Endodermal cell (in vitro differentiated cells): Measurements from ENCODE around the gene WDR27. TPM values are rescaled to one million over a fixed set of nuclear protein-coding genes. Genes with fewer than 3 reads are reported as not detected.

Experiments
- DNase-seq: peaks from one replicate; pipeline ENCODE4 v3.0.0-alpha.2; 2017
- H3K27ac ChIP-seq: 2 replicates; pipeline ENCODE4 v1.5.1; 2013; ENCODE audit warnings: mild to moderate bottlenecking, low read depth, low read length, moderate library complexity
- H3K27me3 ChIP-seq: 2 replicates; pipeline ENCODE4 v1.6.1; 2013; ENCODE audit warnings: mild to moderate bottlenecking, low read length, moderate library complexity; ENCODE audit not compliant: insufficient read depth, control insufficient read depth, poor library complexity, severe bottlenecking
- H3K36me3 ChIP-seq: 2 replicates; pipeline ENCODE4 v1.7.0; 2013; ENCODE audit warnings: mild to moderate bottlenecking, low read length, moderate library complexity; ENCODE audit not compliant: control insufficient read depth, insufficient read depth
- H3K4me1 ChIP-seq: one replicate; pipeline ENCODE4 v1.7.0; 2013; ENCODE audit warnings: low read length; ENCODE audit not compliant: control insufficient read depth, insufficient read depth
- H3K4me3 ChIP-seq: 2 replicates; pipeline ENCODE4 v1.5.1; 2013; ENCODE audit warnings: mild to moderate bottlenecking, low read length, moderate library complexity
- H3K9ac ChIP-seq: 2 replicates; pipeline ENCODE4 v1.6.1; 2013; ENCODE audit warnings: mild to moderate bottlenecking, low read length, moderate library complexity; ENCODE audit not compliant: poor library complexity, severe bottlenecking; ENCODE audit errors: extremely low read depth
- H3K9me3 ChIP-seq: 2 replicates; pipeline ENCODE4 v1.6.1; 2013; ENCODE audit warnings: mild to moderate bottlenecking, low read length, moderate library complexity; ENCODE audit not compliant: control insufficient read depth
- H3K27ac Mint-ChIP-seq: 2 replicates; pipeline ENCODE4 v1.8.0; 2020; ENCODE audit warnings: mixed read lengths
- H3K27me3 Mint-ChIP-seq: 2 replicates; pipeline ENCODE4 v1.8.0; 2021; ENCODE audit warnings: mild to moderate bottlenecking, mixed read lengths; ENCODE audit not compliant: insufficient read depth
- H3K36me3 Mint-ChIP-seq: 2 replicates; pipeline ENCODE4 v1.8.0; 2020; ENCODE audit warnings: low read depth, mixed read lengths
- H3K4me1 Mint-ChIP-seq: 2 replicates; pipeline ENCODE4 v1.8.0; 2020; ENCODE audit warnings: mixed read lengths
- H3K4me3 Mint-ChIP-seq: 2 replicates; pipeline ENCODE4 v1.8.0; 2020; ENCODE audit warnings: mild to moderate bottlenecking, moderate library complexity, mixed read lengths
- H3K9me3 Mint-ChIP-seq: 2 replicates; pipeline ENCODE4 v1.8.0; 2020; ENCODE audit warnings: mild to moderate bottlenecking, mixed read lengths
- WGBS, 2 experiments: methylation state at CpG; one replicate each; pipeline versions ENCODE4 v1.1.5 to v1.1.7; 2013; ENCODE audit warnings: missing lambda C conversion rate in 2 of 2, mixed read lengths in 1 of 2; ENCODE audit not compliant: insufficient coverage in 1 of 2, insufficient read length in 1 of 2; 5-methylcytosine and 5-hydroxymethylcytosine counted together
- total RNA-seq, 2 donors: library from RNA; stranded (reverse); fragmentation: NEBNext Ultra II Directional in 1 of 2; extraction: Animal tissue kit (Norgen Biotek cat#: 25700) in 1 of 2; gene quantifications; 2 replicates in 1 of 2; 3 replicates in 1 of 2; pipeline ENCODE4 v1.2.1, GENCODE V29; 2021
- TF ChIP-seq, protein P1 (sequence below): fragments of 200-600 bp; sonication (generic); conservative IDR thresholded peaks from 2 replicates; pipeline ENCODE4 v1.5.0; 2021; ENCODE audit warnings: antibody characterized with exemption, mild to moderate bottlenecking

Gene WDR27
- total RNA-seq, 2 donors from 2014 or later = 94.4 to 110 TPM

- Mint-ChIP-seq H3K27me3 (peaks cover 2% of the 10 kb centered on the region), H3K4me1 (no peaks in the 10 kb centered on the region), H3K9me3 (no peaks in the 10 kb centered on the region), H3K27ac (peak overlapping the region; percentile 37), H3K36me3 (peaks cover 67% of the 10 kb centered on the region), H3K4me3 (no peak overlapping the region)
- H3K4me1 ChIP-seq = no peaks in the 10 kb centered on the region
- no peak overlapping the region for H3K27ac ChIP-seq
- no peak overlapping the region for H3K9ac ChIP-seq
- 93 to 95% methylated on average over 7 to 8 of the region's 8 CpGs for WGBS, 2 experiments
- no peak for DNase-seq
- no peak overlapping the region for H3K4me3 ChIP-seq
- TF ChIP-seq, protein P1, sequence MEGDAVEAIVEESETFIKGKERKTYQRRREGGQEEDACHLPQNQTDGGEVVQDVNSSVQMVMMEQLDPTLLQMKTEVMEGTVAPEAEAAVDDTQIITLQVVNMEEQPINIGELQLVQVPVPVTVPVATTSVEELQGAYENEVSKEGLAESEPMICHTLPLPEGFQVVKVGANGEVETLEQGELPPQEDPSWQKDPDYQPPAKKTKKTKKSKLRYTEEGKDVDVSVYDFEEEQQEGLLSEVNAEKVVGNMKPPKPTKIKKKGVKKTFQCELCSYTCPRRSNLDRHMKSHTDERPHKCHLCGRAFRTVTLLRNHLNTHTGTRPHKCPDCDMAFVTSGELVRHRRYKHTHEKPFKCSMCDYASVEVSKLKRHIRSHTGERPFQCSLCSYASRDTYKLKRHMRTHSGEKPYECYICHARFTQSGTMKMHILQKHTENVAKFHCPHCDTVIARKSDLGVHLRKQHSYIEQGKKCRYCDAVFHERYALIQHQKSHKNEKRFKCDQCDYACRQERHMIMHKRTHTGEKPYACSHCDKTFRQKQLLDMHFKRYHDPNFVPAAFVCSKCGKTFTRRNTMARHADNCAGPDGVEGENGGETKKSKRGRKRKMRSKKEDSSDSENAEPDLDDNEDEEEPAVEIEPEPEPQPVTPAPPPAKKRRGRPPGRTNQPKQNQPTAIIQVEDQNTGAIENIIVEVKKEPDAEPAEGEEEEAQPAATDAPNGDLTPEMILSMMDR = no peak
- H3K27me3 ChIP-seq = no peaks in the 10 kb centered on the region
- no peaks in the 10 kb centered on the region for H3K9me3 ChIP-seq
- H3K36me3 ChIP-seq = peaks cover 79% of the 10 kb centered on the region
Observed at GRCh38 chr6:169663468-169663867, 38.4 kb downstream of the WDR27 start.

DNA sequence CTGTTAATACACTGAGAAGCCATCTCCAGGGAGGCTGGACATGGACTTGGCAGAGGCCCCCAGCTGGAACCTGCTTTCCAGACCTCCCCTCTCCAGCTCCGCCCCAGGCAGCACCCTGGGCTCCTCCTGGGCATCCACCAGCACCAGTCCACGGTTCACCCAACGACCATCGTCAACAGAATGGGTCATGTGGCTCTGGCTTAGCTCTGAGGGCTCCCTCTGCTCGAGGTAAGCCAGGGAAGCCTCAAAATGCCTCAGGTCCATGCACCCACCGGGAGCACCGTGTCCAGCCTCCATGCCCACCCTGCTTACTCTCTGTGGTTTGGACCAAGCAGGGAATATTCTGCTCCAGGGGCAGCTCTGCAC, 40.5 kb downstream of the WDR27 start:
- Histone ChIP-seq H3K36me3 (peaks cover 89% of the 10 kb centered on the region), H3K9ac (no peak overlapping the region), H3K9me3 (peaks cover 1% of the 10 kb centered on the region), H3K27me3 (no peaks in the 10 kb centered on the region), H3K4me3 (no peak overlapping the region), H3K4me1 (no peaks in the 10 kb centered on the region), H3K27ac (no peak overlapping the region)
- 91 to 94% methylated on average over 4 to 7 of the region's 7 CpGs for WGBS, 2 experiments
- Mint-ChIP-seq H3K4me3 (no peak overlapping the region), H3K27ac (no peak overlapping the region), H3K4me1 (peaks cover 4% of the 10 kb centered on the region), H3K9me3 (peaks cover 1% of the 10 kb centered on the region), H3K27me3 (peaks cover 2% of the 10 kb centered on the region), H3K36me3 (peaks cover 71% of the 10 kb centered on the region)
- DNase-seq = peak; percentile 24
- TF ChIP-seq, protein P1 = no peak

- Histone ChIP-seq H3K27me3 (no peaks in the 10 kb centered on the region), H3K9me3 (peaks cover 6% of the 10 kb centered on the region), H3K4me1 (no peaks in the 10 kb centered on the region), H3K36me3 (peaks cover 89% of the 10 kb centered on the region), H3K4me3 (no peak overlapping the region), H3K27ac (no peak overlapping the region), H3K9ac (no peak overlapping the region)
- TF ChIP-seq, protein P1 = no peak
- Mint-ChIP-seq H3K27ac (no peak overlapping the region), H3K9me3 (peaks cover 5% of the 10 kb centered on the region), H3K36me3 (peaks cover 74% of the 10 kb centered on the region), H3K27me3 (peaks cover 2% of the 10 kb centered on the region), H3K4me3 (no peak overlapping the region), H3K4me1 (peaks cover 4% of the 10 kb centered on the region)
- no peak for DNase-seq
- 95 to 96% methylated on average over 16 to 26 of the region's 26 CpGs for WGBS, 2 experiments
Observed at GRCh38 chr6:169660751-169661390, 41.0 kb downstream of the WDR27 start.
